Measurements from ENCODE around the gene USP49.
"Not testable (repeated sequence)": the region's sequence is repeated elsewhere in the genome, so short reads cannot be mapped to it uniquely, and the experiment has no call there.

Gene USP49

GRCh38 chr6:41778895-41779294 lies 116.3 kb downstream of the USP49 start:
- DNase-seq, result no peak

GRCh38 chr6:41777551-41778285 lies 117.5 kb downstream of the USP49 start:
- DNase-seq, result no peak

GRCh38 chr6:41775293-41775882 lies 119.8 kb downstream of the USP49 start:
- no peak for DNase-seq

- DNase-seq, result no peak
These were observed 120.3 kb downstream of the USP49 start for GRCh38 chr6:41774841-41775240.

- no peak for DNase-seq
These were observed 123.9 kb downstream of the USP49 start for GRCh38 chr6:41771058-41771983.

GRCh38 chr6:41770381-41771057 lies 124.7 kb downstream of the USP49 start:
- DNase-seq, result no peak

GRCh38 chr6:41769376-41769775 lies 125.8 kb downstream of the USP49 start:
- DNase-seq, result no peak

GRCh38 chr6:41768545-41769308 lies 126.4 kb downstream of the USP49 start:
- DNase-seq, result peak; percentile 46

- peak; percentile 90 for DNase-seq
These were observed 127.9 kb downstream of the USP49 start for GRCh38 chr6:41767112-41767833.

GRCh38 chr6:41766043-41766664 lies 129.0 kb downstream of the USP49 start:
- not testable (repeated sequence) for DNase-seq

- no peak for DNase-seq
These were observed 131.7 kb downstream of the USP49 start for GRCh38 chr6:41763470-41763869.

- DNase-seq, result no peak
These were observed 135.1 kb downstream of the USP49 start for GRCh38 chr6:41759905-41760579.

GRCh38 chr6:41759106-41759904 lies 135.9 kb downstream of the USP49 start:
- DNase-seq, result no peak

- DNase-seq, result no peak
These were observed 136.5 kb downstream of the USP49 start for GRCh38 chr6:41758641-41759035.

GRCh38 chr6:41757931-41758640 lies 137.1 kb downstream of the USP49 start:
- DNase-seq, result no peak

GRCh38 chr6:41757271-41757670 lies 137.9 kb downstream of the USP49 start:
- no peak for DNase-seq

GRCh38 chr6:41756354-41756753 lies 138.8 kb downstream of the USP49 start:
- no peak for DNase-seq

- DNase-seq, result no peak
These were observed 139.3 kb downstream of the USP49 start for GRCh38 chr6:41755895-41756294.

- DNase-seq, result no peak
These were observed 144.8 kb downstream of the USP49 start for GRCh38 chr6:41750374-41750773.
